SK-N-MC (cell line): ENCODE measurements around the gene KLK13.

Experiments used
- EZH2 ChIP-seq: fragments of 200-600 bp; sonication (generic); IDR thresholded peaks from one replicate; pipeline ENCODE4 v1.6.1; 2017; ENCODE audit warnings: antibody characterized with exemption
- POLR2AphosphoS5 ChIP-seq: IDR thresholded peaks from 2 replicates; pipeline ENCODE4 v1.6.1; 2012; ENCODE audit warnings: mild to moderate bottlenecking, low read depth, low read length, borderline replicate concordance

DNA sequence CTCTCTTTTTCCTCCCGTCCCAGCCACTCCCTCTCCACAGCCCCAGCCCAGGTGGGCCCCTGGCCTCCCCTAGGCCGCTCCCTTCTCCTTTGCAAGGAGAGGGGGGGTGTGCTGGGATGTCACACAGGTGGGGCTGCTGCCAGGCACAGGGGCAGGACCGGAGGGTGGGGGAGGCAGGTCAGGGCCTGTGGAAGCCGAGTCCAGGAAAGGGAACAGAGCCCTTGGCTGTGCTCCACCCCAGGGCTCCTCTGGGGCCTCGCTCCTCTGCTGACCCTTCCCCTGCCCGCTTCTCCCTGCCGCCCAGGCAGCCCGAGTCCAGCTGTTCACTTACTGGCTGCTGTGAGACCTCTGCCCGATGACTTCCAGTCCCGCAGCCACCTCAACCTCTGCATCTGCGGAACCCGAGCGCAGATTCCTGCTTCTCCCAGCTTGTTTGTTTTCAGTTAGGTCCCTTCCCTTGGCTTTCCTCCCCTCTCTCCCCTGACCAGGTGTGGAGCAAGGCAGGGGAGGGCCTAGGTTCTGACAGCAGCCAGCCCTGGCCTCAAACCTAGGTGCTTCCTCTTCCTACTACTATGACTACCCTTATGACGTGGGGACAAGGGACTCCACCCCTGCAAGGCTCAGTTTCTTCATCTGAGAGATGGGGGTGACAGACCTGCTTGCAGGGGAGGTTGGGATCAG lies 37.6 kb downstream of the KLK13 start:
- no peak for TF ChIP-seq POLR2AphosphoS5
- TF ChIP-seq EZH2, result no peak
